Mesenchymal stem cell (in vitro differentiated cells and primary cell): ENCODE measurements around the gene SFMBT2.

Source experiments
- DNase-seq: peaks from one replicate; pipeline ENCODE4 v3.0.0-alpha.2; 2013
- H2AFZ ChIP-seq: one replicate; pipeline ENCODE4 v1.6.1; 2013; ENCODE audit warnings: low read depth, mild to moderate bottlenecking, control low read depth, inconsistent platforms, low read length, moderate library complexity
- H2AK5ac ChIP-seq: 2 replicates; pipeline ENCODE4 v1.6.1; 2013; ENCODE audit warnings: low read length, moderate library complexity, mild to moderate bottlenecking, inconsistent platforms; ENCODE audit not compliant: severe bottlenecking
- H2BK120ac ChIP-seq: one replicate; pipeline ENCODE4 v1.6.1; 2013; ENCODE audit warnings: low read depth, mild to moderate bottlenecking, inconsistent platforms, low read length, moderate library complexity
- H2BK12ac ChIP-seq, 2 experiments: one replicate each; pipeline ENCODE4 v1.6.1; 2013; ENCODE audit warnings: inconsistent platforms in 2 of 2, low read length in 2 of 2, mild to moderate bottlenecking in 2 of 2, moderate library complexity in 2 of 2, control low read depth in 1 of 2
- H2BK15ac ChIP-seq: one replicate; pipeline ENCODE4 v1.6.1; 2013; ENCODE audit warnings: mild to moderate bottlenecking, low read depth, inconsistent platforms; ENCODE audit not compliant: poor library complexity, severe bottlenecking
- H2BK5ac ChIP-seq: 2 replicates; pipeline ENCODE4 v1.6.1; 2013; ENCODE audit warnings: low read depth, mild to moderate bottlenecking, low read length, control low read depth, inconsistent platforms; ENCODE audit not compliant: poor library complexity, severe bottlenecking
- H3K14ac ChIP-seq, 2 experiments: one replicate each; pipeline ENCODE4 v1.6.1; 2013; ENCODE audit warnings: inconsistent platforms in 2 of 2, low read length in 2 of 2, control low read depth in 1 of 2, mild to moderate bottlenecking in 1 of 2, moderate library complexity in 1 of 2
- H3K18ac ChIP-seq, 2 experiments: one replicate each; pipeline ENCODE4 v1.6.1; 2013; ENCODE audit warnings: inconsistent platforms in 2 of 2, low read length in 2 of 2, control low read depth in 1 of 2, low read depth in 1 of 2, mild to moderate bottlenecking in 1 of 2
- H3K23ac ChIP-seq, 2 experiments: one replicate each; pipeline ENCODE4 v1.6.1; 2013; ENCODE audit warnings: inconsistent platforms in 2 of 2, low read length in 2 of 2, mild to moderate bottlenecking in 2 of 2, moderate library complexity in 2 of 2, control low read depth in 1 of 2
- H3K27ac ChIP-seq: 2 replicates; pipeline ENCODE4 v1.5.1; 2013; ENCODE audit warnings: mild to moderate bottlenecking, moderate library complexity, low read length, control low read depth, inconsistent platforms; ENCODE audit not compliant: poor library complexity, severe bottlenecking
- H3K27me3 ChIP-seq, 2 experiments: 2 replicates each; pipeline versions ENCODE4 v1.6.1 to v1.7.0; 2013; ENCODE audit warnings: low read length in 2 of 2, mild to moderate bottlenecking in 2 of 2, moderate library complexity in 2 of 2, control low read depth in 1 of 2, inconsistent platforms in 1 of 2; ENCODE audit not compliant: control insufficient read depth in 1 of 2, insufficient read depth in 1 of 2
- H3K36me3 ChIP-seq, 2 experiments: 2 replicates each; pipeline versions ENCODE4 v1.6.1 to v1.7.0; 2013; ENCODE audit warnings: low read length in 2 of 2, control low read depth in 1 of 2, inconsistent platforms in 1 of 2, low read depth in 1 of 2, mild to moderate bottlenecking in 1 of 2; ENCODE audit not compliant: insufficient read depth in 2 of 2, control insufficient read depth in 1 of 2
- H3K4ac ChIP-seq, 2 experiments: one replicate each; pipeline ENCODE4 v1.6.1; 2013; ENCODE audit warnings: inconsistent platforms in 2 of 2, low read length in 2 of 2, mild to moderate bottlenecking in 2 of 2, moderate library complexity in 2 of 2, control low read depth in 1 of 2, low read depth in 1 of 2
- H3K4me1 ChIP-seq: 2 replicates; pipeline ENCODE4 v1.6.1; 2013; ENCODE audit warnings: low read depth, low read length, control low read depth; ENCODE audit not compliant: control insufficient read depth, insufficient read depth
- H3K4me2 ChIP-seq: 2 replicates; pipeline ENCODE4 v1.6.1; 2013; ENCODE audit warnings: low read length, mild to moderate bottlenecking, inconsistent platforms; ENCODE audit not compliant: poor library complexity, severe bottlenecking
- H3K4me3 ChIP-seq, 2 experiments: 2 replicates each; pipeline versions ENCODE4 v1.5.1 to v1.7.0; 2013; ENCODE audit warnings: low read length in 2 of 2, mild to moderate bottlenecking in 2 of 2, control low read depth in 1 of 2, low read depth in 1 of 2; ENCODE audit not compliant: insufficient read depth in 1 of 2
- H3K79me1 ChIP-seq: replicated peaks from 2 replicates; pipeline ENCODE4 v1.6.1; 2013; ENCODE audit warnings: mild to moderate bottlenecking, control low read depth, low read length, inconsistent platforms; ENCODE audit not compliant: poor library complexity, severe bottlenecking
- H3K9ac ChIP-seq: 2 replicates; pipeline ENCODE4 v1.7.0; 2013; ENCODE audit warnings: mild to moderate bottlenecking, low read length, moderate library complexity
- H3K9me3 ChIP-seq: 2 replicates; pipeline ENCODE4 v1.7.0; 2013; ENCODE audit warnings: mild to moderate bottlenecking, low read length; ENCODE audit not compliant: control insufficient read depth
- H4K8ac ChIP-seq: one replicate; pipeline ENCODE4 v1.6.1; 2013; ENCODE audit warnings: inconsistent platforms, mild to moderate bottlenecking, low read length, moderate library complexity
- H4K91ac ChIP-seq: one replicate; pipeline ENCODE4 v1.6.1; 2013; ENCODE audit warnings: mild to moderate bottlenecking, low read length, inconsistent platforms
- WGBS: methylation state at CpG from one replicate; pipeline ENCODE4 v1.1.7; 2013; ENCODE audit warnings: mixed read lengths; 5-methylcytosine and 5-hydroxymethylcytosine counted together

Gene SFMBT2

GRCh38 chr10:7251696-7252465 lies 159.0 kb downstream of the SFMBT2 start:
- no peak overlapping the region for H3K14ac ChIP-seq
- H3K23ac ChIP-seq, result no peak overlapping the region
- no peaks in the 10 kb centered on the region for H3K79me1 ChIP-seq
- H2BK5ac ChIP-seq, result no peak overlapping the region
- H3K4me2 ChIP-seq, result no peak overlapping the region
- no peaks in the 10 kb centered on the region for H3K9me3 ChIP-seq
- peak overlapping the region; percentile 41 for H4K8ac ChIP-seq
- H3K4me3 ChIP-seq, result no peak overlapping the region
- H2AFZ ChIP-seq, result no peak overlapping the region
- H2BK120ac ChIP-seq, result no peak overlapping the region
- no peak overlapping the region for H2AK5ac ChIP-seq
- no peak overlapping the region for H2BK12ac ChIP-seq
- WGBS, result 62% methylated on average over 12 of the region's 12 CpGs
- no peaks in the 10 kb centered on the region for H3K27me3 ChIP-seq
- H3K18ac ChIP-seq, result peak overlapping the region in 1 of 2 experiments; percentile 54
- peaks cover 0 to 6% of the 10 kb centered on the region in 2 experiments for H3K36me3 ChIP-seq
- H3K27ac ChIP-seq, result no peak overlapping the region
- peak; percentile 27 for DNase-seq
- H4K91ac ChIP-seq, result peak overlapping the region; percentile 27
- peak overlapping the region; percentile 48 for H2BK15ac ChIP-seq
- H3K9ac ChIP-seq, result no peak overlapping the region
- H3K4me1 ChIP-seq, result no peaks in the 10 kb centered on the region
- H3K4ac ChIP-seq, result no peak overlapping the region

GRCh38 chr10:7250236-7250635 lies 160.6 kb downstream of the SFMBT2 start:
- H2BK12ac ChIP-seq, result no peak overlapping the region
- no peaks in the 10 kb centered on the region for H3K4me1 ChIP-seq
- no peak overlapping the region for H2BK120ac ChIP-seq
- 98% methylated on average over 4 of the region's 5 CpGs for WGBS
- no peak overlapping the region for H3K23ac ChIP-seq
- no peak overlapping the region for H2AK5ac ChIP-seq
- H3K4me2 ChIP-seq, result no peak overlapping the region
- H3K9ac ChIP-seq, result no peak overlapping the region
- no peak overlapping the region for H3K4ac ChIP-seq
- H3K4me3 ChIP-seq, result no peak overlapping the region
- H2AFZ ChIP-seq, result no peak overlapping the region
- no peak overlapping the region for H3K18ac ChIP-seq
- no peaks in the 10 kb centered on the region for H3K27me3 ChIP-seq
- H3K36me3 ChIP-seq, result peaks cover 0 to 6% of the 10 kb centered on the region in 2 experiments
- no peak overlapping the region for H2BK5ac ChIP-seq
- H3K14ac ChIP-seq, result no peak overlapping the region
- no peaks in the 10 kb centered on the region for H3K79me1 ChIP-seq
- no peak for DNase-seq
- no peak overlapping the region for H3K27ac ChIP-seq
- H2BK15ac ChIP-seq, result no peak overlapping the region
- H3K9me3 ChIP-seq, result no peaks in the 10 kb centered on the region
- no peak overlapping the region for H4K8ac ChIP-seq
- H4K91ac ChIP-seq, result no peak overlapping the region

GRCh38 chr10:7248585-7249164 lies 162.2 kb downstream of the SFMBT2 start:
- Histone ChIP-seq H2AFZ (no peak overlapping the region), H3K4me2 (no peak overlapping the region), H3K23ac (no peak overlapping the region), H3K27me3 (no peaks in the 10 kb centered on the region), H2BK12ac (no peak overlapping the region), H3K27ac (no peak overlapping the region), H3K36me3 (peaks cover 0 to 6% of the 10 kb centered on the region in 2 experiments), H3K79me1 (no peaks in the 10 kb centered on the region), H3K4me3 (no peak overlapping the region), H3K18ac (peak overlapping the region in 1 of 2 experiments; percentile 34), H4K8ac (no peak overlapping the region), H2BK120ac (no peak overlapping the region), H3K14ac (peak overlapping the region in 1 of 2 experiments; percentile 18), H4K91ac (no peak overlapping the region), H2BK15ac (no peak overlapping the region), H2AK5ac (no peak overlapping the region), H3K9me3 (no peaks in the 10 kb centered on the region), H3K4ac (no peak overlapping the region), H2BK5ac (no peak overlapping the region), H3K4me1 (no peaks in the 10 kb centered on the region), H3K9ac (no peak overlapping the region)
- 85% methylated on average over 11 of the region's 11 CpGs for WGBS
- no peak for DNase-seq

GRCh38 chr10:7248148-7248547 lies 162.7 kb downstream of the SFMBT2 start:
- Histone ChIP-seq H3K14ac (no peak overlapping the region), H2AK5ac (no peak overlapping the region), H2BK15ac (no peak overlapping the region), H3K18ac (no peak overlapping the region), H2AFZ (no peak overlapping the region), H3K36me3 (peaks cover 0 to 6% of the 10 kb centered on the region in 2 experiments), H3K27me3 (no peaks in the 10 kb centered on the region), H4K8ac (no peak overlapping the region), H3K79me1 (no peaks in the 10 kb centered on the region), H3K4ac (no peak overlapping the region), H3K27ac (no peak overlapping the region), H3K23ac (no peak overlapping the region), H3K4me1 (no peaks in the 10 kb centered on the region), H3K9ac (no peak overlapping the region), H3K4me2 (no peak overlapping the region), H3K4me3 (no peak overlapping the region), H3K9me3 (no peaks in the 10 kb centered on the region), H4K91ac (no peak overlapping the region), H2BK120ac (no peak overlapping the region), H2BK12ac (no peak overlapping the region), H2BK5ac (no peak overlapping the region)
- 84% methylated on average over 8 of the region's 8 CpGs for WGBS
- DNase-seq, result no peak
